Measurements from ENCODE around the gene PDGFA.

GRCh38 chr7:493661-494251 is 25.9 kb downstream of the PDGFA start:
- no peak for TF ChIP-seq CTCF (IDR thresholded peaks at IDR 0.05)
- no peak for TF ChIP-seq POLR2A (IDR thresholded peaks at IDR 0.05)
- no peak for TF ChIP-seq POLR2AphosphoS5 (IDR thresholded peaks at IDR 0.05)
